ENCODE results near the gene TM4SF20.

The TM4SF20 gene

DNA sequence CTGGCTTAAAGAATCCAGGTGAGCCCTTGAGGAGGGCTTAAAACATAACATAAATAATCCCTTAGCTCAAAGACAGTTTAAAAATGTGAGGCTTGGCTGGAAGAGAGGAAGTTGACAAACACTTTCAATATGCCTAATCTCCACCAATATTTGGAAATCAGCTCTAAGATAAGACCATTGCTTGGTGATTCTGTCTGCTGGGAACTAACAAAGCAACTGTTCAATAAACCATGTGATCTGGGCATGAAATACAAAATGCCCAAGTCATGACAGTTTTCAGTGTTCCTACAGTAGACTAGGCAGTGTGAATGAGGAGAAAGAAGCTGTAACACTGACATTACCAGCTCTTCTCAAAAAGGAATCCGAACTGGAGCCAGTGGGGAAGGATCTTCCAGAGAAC, 43.4 kb downstream of the TM4SF20 start:
- no peaks in the 10 kb centered on the region for H3K9me3 ChIP-seq

DNA sequence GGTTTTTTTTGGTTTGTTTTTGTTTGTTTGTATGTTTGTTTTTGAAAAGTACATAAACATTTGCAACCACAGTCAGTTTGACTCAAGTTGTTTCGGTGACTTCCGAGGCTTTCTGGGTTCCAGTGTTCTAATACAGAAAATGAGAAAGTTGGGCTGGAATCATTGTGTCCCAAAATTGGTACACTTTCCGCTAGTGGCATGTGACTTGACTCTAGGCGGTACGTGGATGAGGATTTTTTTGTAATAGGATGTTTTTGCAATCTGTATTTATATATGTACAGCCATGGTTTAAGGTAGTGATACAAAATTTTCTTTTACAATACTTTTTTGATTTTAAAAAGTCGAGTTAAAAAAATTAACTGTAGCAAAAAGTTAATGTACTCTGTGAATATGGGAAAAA, 52.3 kb downstream of the TM4SF20 start:
- H3K36me3 ChIP-seq = peaks cover 7% of the 10 kb centered on the region
- H3K4me3 ChIP-seq (ENCODE audit: low read depth in 1 of 2, low read length in 1 of 2) = no peak overlapping the region
- H3K4me1 ChIP-seq (ENCODE audit: control insufficient read depth in 1 of 2, insufficient read depth in 1 of 2, low read depth in 1 of 2, low read length in 1 of 2) = peaks cover 14 to 17% of the 10 kb centered on the region in 2 experiments
- H3K27ac ChIP-seq = no peak overlapping the region
- no peaks in the 10 kb centered on the region for H3K9me3 ChIP-seq
- TF ChIP-seq, protein P1, sequence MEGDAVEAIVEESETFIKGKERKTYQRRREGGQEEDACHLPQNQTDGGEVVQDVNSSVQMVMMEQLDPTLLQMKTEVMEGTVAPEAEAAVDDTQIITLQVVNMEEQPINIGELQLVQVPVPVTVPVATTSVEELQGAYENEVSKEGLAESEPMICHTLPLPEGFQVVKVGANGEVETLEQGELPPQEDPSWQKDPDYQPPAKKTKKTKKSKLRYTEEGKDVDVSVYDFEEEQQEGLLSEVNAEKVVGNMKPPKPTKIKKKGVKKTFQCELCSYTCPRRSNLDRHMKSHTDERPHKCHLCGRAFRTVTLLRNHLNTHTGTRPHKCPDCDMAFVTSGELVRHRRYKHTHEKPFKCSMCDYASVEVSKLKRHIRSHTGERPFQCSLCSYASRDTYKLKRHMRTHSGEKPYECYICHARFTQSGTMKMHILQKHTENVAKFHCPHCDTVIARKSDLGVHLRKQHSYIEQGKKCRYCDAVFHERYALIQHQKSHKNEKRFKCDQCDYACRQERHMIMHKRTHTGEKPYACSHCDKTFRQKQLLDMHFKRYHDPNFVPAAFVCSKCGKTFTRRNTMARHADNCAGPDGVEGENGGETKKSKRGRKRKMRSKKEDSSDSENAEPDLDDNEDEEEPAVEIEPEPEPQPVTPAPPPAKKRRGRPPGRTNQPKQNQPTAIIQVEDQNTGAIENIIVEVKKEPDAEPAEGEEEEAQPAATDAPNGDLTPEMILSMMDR (IDR thresholded peaks at IDR 0.05) = no peak
- peaks cover 6% of the 10 kb centered on the region for H3K27me3 ChIP-seq

More for the DNA sequence above, 43.4 kb downstream of the TM4SF20 start:
- Histone ChIP-seq H3K4me3 (ENCODE audit: low read depth in 1 of 2, low read length in 1 of 2) (no peak overlapping the region), H3K36me3 (peaks cover 36% of the 10 kb centered on the region), H3K4me1 (ENCODE audit: control insufficient read depth in 1 of 2, insufficient read depth in 1 of 2, low read depth in 1 of 2, low read length in 1 of 2) (peaks cover 9 to 32% of the 10 kb centered on the region in 2 experiments), H3K27ac (peak overlapping the region; percentile 59), H3K27me3 (no peaks in the 10 kb centered on the region)
- TF ChIP-seq, protein P1 (IDR thresholded peaks at IDR 0.05) = no peak

DNA sequence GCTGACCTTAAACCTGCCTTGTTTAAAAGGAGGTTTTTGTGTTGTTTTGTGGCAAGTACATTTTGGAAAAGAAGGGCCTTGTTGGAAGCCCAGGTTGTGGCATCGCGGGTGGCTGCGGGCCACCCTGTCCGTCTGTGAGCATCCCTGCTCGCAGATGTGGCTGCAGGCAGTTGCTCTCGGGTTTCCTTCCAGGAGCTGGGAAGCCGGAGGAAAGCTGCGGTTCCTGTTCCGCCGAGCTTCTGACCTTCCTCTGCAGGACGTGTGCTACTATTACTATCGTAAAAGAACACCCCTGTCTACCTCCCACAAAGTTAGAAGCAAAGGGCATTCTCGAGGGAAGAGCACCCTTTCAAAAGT, 53.3 kb downstream of the TM4SF20 start:
- Histone ChIP-seq H3K36me3 (peaks cover 5% of the 10 kb centered on the region), H3K4me1 (ENCODE audit: control insufficient read depth in 1 of 2, insufficient read depth in 1 of 2, low read depth in 1 of 2, low read length in 1 of 2) (peaks cover 14 to 17% of the 10 kb centered on the region in 2 experiments), H3K27ac (peak overlapping the region; percentile 83), H3K4me3 (ENCODE audit: low read depth in 1 of 2, low read length in 1 of 2) (peak overlapping the region; percentile 73 to 97), H3K27me3 (peaks cover 6% of the 10 kb centered on the region), H3K9me3 (no peaks in the 10 kb centered on the region)
- TF ChIP-seq, protein P1 (IDR thresholded peaks at IDR 0.05) = no peak

DNA sequence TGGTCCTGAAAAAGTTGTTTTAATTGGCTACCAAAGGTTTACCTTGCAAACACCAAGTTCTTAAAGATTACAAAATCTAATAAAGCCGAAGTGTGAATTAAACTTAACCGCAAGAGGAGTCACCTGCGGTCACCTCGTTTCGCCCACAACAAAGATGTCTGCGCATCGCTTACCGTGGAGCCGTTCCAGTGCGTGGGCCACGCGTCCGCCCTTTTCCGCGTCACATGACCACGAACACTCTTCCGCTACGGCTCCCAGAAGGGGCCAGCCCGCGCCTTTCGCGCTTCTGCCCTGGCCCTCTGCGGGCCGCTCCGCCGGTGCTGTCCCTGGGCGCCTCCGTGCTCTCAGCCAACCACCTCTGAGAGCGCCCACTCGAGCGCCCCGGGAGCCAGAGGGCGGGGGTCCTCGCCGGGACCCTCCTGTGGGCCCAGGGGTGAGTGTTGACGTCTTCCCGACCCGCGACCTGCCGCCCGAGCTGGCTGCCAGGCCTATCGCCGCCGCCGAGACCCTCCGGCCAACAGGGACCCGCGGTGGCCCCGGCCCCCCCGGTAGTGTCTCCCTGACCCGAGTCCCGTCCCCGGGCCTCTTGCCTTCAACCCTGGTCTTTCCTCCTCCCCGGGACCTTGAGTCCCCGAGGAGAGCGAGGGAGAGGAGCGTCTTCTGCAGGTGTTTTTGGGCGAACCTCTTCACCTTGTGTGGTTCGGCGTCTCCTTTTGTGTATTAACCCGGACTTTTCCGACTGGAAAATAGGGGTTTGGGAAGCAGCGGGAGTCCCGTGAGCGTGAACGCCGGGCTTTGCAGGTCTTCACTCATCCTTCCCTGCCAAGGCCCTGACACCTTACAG, 53.9 kb downstream of the TM4SF20 start, which contains the start of gene MFF:
MFF (plus strand) TSS at position 257 of the 844 bp plus-strand sequence. CDS start 5,415 bp downstream, outside the sequence.
- Histone ChIP-seq H3K4me3 (ENCODE audit: low read depth in 1 of 2, low read length in 1 of 2) (peak within 1 kb of the TSS; percentile 73 to 97), H3K4me1 (ENCODE audit: control insufficient read depth in 1 of 2, insufficient read depth in 1 of 2, low read depth in 1 of 2, low read length in 1 of 2) (peaks cover 14 to 17% of the 10 kb centered on the region in 2 experiments), H3K9me3 (no peaks in the 10 kb centered on the region), H3K36me3 (no peaks in the 10 kb centered on the region), H3K27ac (peak within 1 kb of the TSS; percentile 83), H3K27me3 (peaks cover 6% of the 10 kb centered on the region)
- TF ChIP-seq, protein P1 (IDR thresholded peaks at IDR 0.05) = peak; percentile 34

DNA sequence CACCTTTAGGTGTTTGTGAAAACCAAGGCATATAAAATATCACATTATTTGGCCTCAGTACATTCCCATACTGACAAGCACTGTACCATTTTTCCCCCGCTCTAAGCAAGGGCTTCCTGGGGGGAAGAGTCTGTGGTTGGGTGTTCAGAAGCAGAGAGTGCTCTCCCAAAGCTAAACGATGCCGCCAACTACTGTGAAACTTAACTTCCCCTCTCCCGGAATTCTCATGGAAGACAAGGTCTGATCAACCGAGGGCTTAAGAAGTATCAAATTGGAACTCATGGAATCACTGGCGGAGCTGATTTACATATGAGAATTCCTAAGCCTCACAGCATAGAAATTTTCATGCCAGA, 54.5 kb downstream of the TM4SF20 start:
- peak overlapping the region; percentile 73 to 97 for H3K4me3 ChIP-seq (ENCODE audit: low read depth in 1 of 2, low read length in 1 of 2)

More for the DNA sequence above, 54.5 kb downstream of the TM4SF20 start:
- H3K36me3 ChIP-seq = no peaks in the 10 kb centered on the region
- TF ChIP-seq, protein P1 (IDR thresholded peaks at IDR 0.05) = no peak
- H3K4me1 ChIP-seq (ENCODE audit: control insufficient read depth in 1 of 2, insufficient read depth in 1 of 2, low read depth in 1 of 2, low read length in 1 of 2) = peaks cover 14 to 17% of the 10 kb centered on the region in 2 experiments
- peak overlapping the region; percentile 83 for H3K27ac ChIP-seq
- no peaks in the 10 kb centered on the region for H3K9me3 ChIP-seq
- H3K27me3 ChIP-seq = peaks cover 6% of the 10 kb centered on the region

Measured in neutrophil (primary cell).